ENCODE results near the gene ATOX1.

DNA sequence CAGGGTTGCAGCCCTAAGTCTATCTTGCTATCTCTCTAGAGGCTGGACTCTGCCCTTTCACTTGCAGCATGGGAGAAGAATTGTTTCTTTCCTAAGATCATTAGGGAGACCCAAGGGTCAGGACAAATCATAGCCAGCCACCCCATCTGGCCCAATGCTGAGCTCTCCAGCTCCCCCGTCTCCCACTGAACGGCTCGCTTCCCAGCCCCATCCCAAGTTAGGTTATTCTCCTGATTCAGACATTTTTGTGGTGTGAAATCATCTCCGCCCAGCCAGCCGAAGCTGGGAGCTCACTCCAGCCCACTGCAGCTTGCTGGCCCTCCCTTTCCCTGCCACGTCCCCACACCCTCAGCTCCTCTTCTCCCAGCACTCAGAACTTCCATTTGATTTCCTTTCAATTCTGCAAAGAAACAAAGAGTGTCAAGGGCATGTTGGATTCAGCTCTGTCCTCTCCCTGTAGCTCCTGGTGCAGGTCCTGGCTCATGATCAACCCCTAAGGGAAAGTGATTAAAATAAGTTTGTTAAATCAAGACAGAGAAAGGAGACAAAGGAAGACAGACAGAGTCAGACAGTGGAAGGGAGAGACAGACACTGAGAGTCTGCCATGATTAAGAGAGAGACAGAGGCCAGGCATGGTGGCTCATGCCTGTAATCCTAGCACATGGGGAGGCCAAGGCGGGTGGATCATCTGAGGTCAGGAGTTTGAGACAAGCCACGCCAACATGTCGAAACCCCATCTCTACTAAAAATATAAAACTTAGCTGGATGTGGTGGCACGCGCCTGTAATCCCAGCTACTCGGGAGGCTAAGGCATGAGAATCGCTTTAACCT, 59.1 kb downstream of the ATOX1 start:
- TF ChIP-seq, protein P1, sequence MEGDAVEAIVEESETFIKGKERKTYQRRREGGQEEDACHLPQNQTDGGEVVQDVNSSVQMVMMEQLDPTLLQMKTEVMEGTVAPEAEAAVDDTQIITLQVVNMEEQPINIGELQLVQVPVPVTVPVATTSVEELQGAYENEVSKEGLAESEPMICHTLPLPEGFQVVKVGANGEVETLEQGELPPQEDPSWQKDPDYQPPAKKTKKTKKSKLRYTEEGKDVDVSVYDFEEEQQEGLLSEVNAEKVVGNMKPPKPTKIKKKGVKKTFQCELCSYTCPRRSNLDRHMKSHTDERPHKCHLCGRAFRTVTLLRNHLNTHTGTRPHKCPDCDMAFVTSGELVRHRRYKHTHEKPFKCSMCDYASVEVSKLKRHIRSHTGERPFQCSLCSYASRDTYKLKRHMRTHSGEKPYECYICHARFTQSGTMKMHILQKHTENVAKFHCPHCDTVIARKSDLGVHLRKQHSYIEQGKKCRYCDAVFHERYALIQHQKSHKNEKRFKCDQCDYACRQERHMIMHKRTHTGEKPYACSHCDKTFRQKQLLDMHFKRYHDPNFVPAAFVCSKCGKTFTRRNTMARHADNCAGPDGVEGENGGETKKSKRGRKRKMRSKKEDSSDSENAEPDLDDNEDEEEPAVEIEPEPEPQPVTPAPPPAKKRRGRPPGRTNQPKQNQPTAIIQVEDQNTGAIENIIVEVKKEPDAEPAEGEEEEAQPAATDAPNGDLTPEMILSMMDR (IDR thresholded peaks at IDR 0.05) = no peak
- TF ChIP-seq POLR2A (IDR thresholded peaks at IDR 0.05) (peak in 1 of 2 donors; percentile 59), EP300 (IDR thresholded peaks at IDR 0.05) (peak; percentile 17 to 73)
